Hematopoietic multipotent progenitor cell treated with erythropoietin and hydrocortisone succinate and interleukin-3 and kit ligand, for 15 days (in vitro differentiated cells): ENCODE results near the gene ATP10A.

Experiments used
- DNase-seq: peaks from one replicate; pipeline ENCODE4 v3.0.0-alpha.2; 2015; ENCODE audit warnings: low spot score

ATP10A gene

GRCh38 chr15:25679492-25679891 lies 183.6 kb downstream of the ATP10A start:
- no peak for DNase-seq

- no peak for DNase-seq
Measured at GRCh38 chr15:25678500-25678855, 184.6 kb downstream of the ATP10A start.

GRCh38 chr15:25677719-25678499 lies 185.2 kb downstream of the ATP10A start:
- DNase-seq = no peak

DNA sequence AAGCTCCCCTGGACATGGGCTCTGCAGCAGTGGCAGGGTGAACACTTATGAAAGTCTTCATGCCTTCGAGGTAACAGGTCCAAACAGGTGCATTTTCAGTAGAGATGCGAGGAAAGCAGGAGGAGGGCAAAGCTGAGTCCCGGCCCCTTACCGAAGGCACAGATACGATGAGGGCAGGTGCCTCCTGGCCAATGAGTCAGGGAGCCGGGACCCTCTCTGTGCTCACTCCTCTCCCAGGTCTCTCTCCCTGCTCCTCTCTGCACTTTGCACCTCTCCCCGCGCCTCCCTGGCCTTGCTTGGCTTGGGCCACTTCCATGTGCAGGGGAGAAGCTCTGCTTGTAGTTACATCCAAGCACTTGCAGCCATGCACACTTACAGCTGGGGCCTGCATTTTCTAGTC lies 187.1 kb downstream of the ATP10A start:
- DNase-seq = no peak

DNA sequence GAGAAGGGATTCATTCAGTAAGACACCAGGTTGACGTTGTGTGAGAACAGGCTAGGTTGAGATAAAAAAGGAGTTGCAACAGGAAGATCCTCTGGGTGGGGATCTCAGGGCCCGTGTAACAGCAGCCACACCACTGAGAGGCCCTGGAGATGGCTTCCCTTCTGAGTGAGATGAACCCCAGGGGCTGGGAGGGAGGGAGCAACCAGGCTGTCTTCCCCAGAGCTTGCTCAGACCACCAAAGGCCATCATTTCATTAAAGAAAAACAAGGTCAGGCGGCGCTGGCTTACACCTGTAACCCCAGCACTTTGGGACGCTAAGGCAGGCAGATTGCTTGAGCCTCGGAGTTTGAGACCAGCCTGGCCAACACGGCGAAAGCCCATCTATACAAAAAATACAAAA lies 187.7 kb downstream of the ATP10A start:
- no peak for DNase-seq

- no peak for DNase-seq
Measured at GRCh38 chr15:25674913-25675312, 188.2 kb downstream of the ATP10A start.

DNA sequence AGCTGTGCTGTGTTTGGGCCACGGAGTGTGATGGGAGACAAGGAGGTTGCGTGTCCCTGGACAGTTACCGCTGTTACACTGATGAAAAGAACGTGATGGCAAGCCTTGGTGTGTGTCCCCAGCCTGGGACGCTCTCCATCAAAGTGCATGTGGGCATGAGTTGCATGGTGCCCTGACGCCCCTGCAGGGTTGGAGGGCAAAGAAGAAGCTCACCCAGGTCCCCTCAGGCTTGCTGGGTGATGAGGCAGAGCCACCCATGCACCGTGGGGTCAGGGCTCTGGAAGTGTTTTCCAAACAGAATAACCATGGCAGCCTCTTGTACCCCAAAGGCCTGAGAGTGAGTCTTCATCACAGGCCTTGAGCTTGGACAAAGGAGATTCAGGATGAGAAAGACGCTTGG lies 189.2 kb downstream of the ATP10A start:
- no peak for DNase-seq

DNA sequence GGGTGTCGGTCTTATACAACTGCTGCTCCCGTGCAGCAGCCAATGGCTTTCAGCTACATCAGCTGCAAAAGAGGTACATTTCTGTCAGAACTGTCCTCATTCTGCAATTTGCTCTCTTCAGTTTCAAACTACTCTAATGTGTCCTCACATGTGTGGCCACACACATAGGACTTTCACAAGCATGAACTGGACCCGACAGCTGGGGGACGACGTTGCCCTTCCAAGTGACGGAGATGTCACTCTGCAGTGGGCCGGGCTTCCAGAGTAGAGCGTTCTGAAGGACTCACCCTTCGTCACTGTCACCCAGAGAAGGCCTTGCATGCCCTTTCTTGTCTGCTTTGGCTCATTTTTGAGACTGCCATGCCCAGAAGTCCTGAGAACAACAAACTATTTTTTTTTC lies 189.8 kb downstream of the ATP10A start:
- DNase-seq = no peak

- no peak for DNase-seq
Measured at GRCh38 chr15:25671132-25671531, 192.0 kb downstream of the ATP10A start.

GRCh38 chr15:25670621-25671020 lies 192.5 kb downstream of the ATP10A start:
- no peak for DNase-seq

GRCh38 chr15:25670025-25670554 lies 193.0 kb downstream of the ATP10A start:
- no peak for DNase-seq

GRCh38 chr15:25668901-25669300 lies 194.2 kb downstream of the ATP10A start:
- no peak for DNase-seq

GRCh38 chr15:25668236-25668795 lies 194.8 kb downstream of the ATP10A start:
- no peak for DNase-seq

GRCh38 chr15:25667829-25668228 lies 195.3 kb downstream of the ATP10A start:
- no peak for DNase-seq

DNA sequence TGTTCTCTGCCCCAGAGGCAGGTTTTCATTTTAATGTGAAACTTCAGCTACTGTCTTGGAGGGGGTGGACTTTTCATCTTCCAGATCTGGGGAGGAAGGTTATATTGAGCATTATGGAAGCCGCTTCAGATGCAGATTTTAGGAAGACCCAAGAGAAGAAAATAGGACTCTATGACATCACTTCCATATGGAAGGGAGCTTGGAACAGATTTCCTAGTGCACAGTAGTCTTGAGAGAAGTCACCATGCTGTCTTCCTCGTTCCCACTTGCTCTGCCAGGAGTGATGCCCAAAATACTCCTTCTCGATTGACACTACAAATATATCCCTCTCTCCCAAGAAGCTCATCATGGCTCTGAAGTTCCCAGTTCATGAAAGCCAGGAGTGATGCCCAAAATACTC lies 197.2 kb downstream of the ATP10A start:
- DNase-seq = no peak

DNA sequence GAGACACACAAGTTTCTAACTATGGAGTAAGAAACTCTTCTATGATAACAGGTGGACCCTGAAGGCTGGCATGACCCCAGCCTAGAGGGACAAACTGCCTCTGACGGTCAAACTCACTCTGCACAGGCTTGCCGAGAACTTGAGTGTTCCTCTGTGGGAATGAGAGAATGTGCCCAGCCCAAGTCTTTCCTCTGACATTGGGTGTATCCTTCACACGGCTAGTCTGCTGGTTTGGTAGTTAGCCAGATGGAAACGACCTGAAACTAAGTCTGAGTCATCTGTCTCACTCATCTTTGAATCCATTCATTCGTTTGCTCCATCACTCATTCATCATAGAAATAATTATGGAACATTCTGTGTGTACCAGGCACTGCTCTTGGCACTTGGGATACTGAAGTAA lies 198.4 kb downstream of the ATP10A start:
- DNase-seq = no peak

DNA sequence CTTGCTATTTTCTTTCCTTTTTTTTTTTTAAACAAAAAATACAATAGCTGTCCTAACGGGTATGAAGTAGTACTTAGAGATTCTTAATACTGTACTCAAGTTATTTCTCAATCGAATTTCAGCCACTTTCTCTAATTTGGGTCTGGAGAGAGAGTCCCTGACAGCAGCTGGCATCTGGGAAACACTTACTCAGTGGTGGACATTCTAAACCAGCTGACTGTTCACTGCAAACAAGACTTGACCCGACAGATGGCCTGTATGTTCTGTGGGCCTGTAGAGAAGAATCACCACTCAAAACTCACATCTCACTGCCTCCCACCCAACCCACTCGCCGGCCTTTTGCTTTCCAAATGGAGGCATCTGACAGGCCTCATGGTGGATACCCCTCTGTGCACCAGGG lies 199.6 kb downstream of the ATP10A start:
- no peak for DNase-seq

GRCh38 chr15:25661898-25662297 lies 201.2 kb downstream of the ATP10A start:
- DNase-seq = no peak

DNA sequence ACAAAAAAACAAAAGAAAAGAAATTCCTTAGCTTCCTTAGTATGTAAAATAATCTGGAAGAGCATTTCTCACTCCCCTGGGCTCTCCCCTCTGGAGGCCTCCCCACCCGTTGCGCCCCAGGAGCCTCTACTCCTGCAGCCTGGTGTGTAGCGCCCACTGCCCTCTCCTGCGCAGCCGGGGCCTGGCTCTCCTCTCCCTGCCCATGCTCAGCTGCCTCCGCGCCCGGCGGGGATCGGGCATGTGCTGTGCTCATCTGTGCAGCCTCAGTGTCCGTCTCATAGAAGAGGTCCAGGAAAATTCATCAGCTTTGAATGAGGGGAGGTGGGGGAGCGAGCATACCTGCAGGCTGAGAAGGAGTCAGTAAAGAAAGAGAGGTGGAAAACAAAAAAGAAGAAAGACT lies 203.9 kb downstream of the ATP10A start:
- DNase-seq = no peak

GRCh38 chr15:25658560-25658959 lies 204.6 kb downstream of the ATP10A start:
- no peak for DNase-seq

DNA sequence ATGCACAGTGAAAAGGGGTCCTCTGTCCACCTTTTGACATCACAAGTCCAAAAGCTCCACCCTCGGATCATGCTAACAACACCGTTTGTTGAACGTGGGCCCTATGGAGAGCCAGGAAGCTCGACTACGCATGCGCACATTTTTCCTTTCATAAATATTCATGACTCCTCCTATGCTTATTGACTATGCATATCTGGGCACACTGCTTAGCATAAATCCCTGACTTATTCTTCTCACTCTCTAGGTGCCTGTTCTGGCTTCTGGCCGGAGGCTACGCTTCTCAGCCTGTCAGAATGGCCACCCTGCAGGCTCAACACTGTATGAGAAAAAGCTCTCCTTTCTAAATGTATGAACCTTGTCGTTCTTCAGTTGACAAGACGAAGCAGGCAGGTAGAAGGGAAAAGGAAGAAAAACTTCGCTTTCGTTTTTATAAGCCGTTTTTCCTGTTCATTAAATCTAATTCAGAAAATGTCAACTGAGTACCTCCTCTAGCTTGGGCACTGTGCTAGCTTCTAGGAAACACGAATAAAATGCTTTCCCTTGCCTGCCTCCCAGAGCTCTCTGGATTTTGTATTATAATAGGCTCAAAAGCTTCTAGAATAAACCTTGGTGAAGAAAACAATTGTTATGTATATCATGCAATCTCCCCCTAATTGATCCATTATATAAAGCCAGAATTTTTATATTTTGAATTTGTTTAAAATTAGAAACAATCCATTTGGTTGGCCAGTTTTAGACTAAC lies 207.7 kb downstream of the ATP10A start:
- DNase-seq = no peak

DNA sequence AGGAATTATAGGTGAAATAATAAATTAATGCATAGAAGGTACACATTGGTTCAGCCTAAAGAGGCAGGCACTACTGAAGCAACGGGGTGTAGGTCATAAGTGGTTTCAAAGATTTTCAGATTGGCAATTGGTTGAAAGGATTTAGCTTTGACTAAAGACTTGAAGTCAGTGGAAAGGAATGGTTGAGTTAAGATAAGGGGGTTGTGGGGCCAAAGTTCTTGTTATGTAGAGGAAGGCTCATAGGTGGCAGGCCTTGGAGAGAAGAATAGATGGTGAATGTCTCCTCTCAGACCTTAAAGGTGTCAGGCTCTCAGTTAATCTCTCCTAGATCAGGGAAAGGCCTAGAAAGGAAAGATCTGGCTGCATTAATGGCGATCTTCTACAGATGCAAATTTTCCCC lies 209.8 kb downstream of the ATP10A start:
- no peak for DNase-seq

- no peak for DNase-seq
Measured at GRCh38 chr15:25652704-25653103, 210.4 kb downstream of the ATP10A start.
